Upper lobe of left lung (tissue), 6 donors: ENCODE data around the gene SLC15A1. TPM values are rescaled to one million over a fixed set of nuclear protein-coding genes. Genes with fewer than 3 reads are reported as not detected.

ENCODE experiments used
- ATAC-seq, 2 donors: fragments of 200-7000 bp; cut with Tn5 transposase; one replicate each; pipeline ENCODE4 v1.9.1; 2022; ENCODE audit warnings: mild to moderate bottlenecking in 2 of 2, moderate library complexity in 2 of 2; ENCODE audit not compliant: low FRiP score in 2 of 2
- DNase-seq, 2 donors: peaks; one replicate each; pipeline ENCODE4 v3.0.0-alpha.2; 2019 to 2020
- H3K27ac ChIP-seq, 4 donors: fragments of 200-600 bp; sonication (generic); one replicate each; pipeline ENCODE4 v1.5.1; 2016 to 2019
- H3K27me3 ChIP-seq, 4 donors: fragments of 200-600 bp; sonication (generic); one replicate each; pipeline ENCODE4 v1.5.1; 2017 to 2019
- H3K36me3 ChIP-seq, 4 donors: fragments of 200-600 bp; sonication (generic); one replicate each; pipeline ENCODE4 v1.5.1; 2016 to 2019
- H3K4me1 ChIP-seq, 4 donors: fragments of 200-600 bp; sonication (generic); one replicate each; pipeline ENCODE4 v1.5.1; 2018 to 2019
- H3K4me3 ChIP-seq, 4 donors: fragments of 200-600 bp; sonication (generic); one replicate each; pipeline ENCODE4 v1.5.1; 2017 to 2019; ENCODE audit warnings: mild to moderate bottlenecking in 2 of 4, moderate library complexity in 1 of 4
- H3K9me3 ChIP-seq, 4 donors: fragments of 200-600 bp; sonication (generic); one replicate each; pipeline ENCODE4 v1.5.1; 2018 to 2019
- CTCF ChIP-seq, 6 experiments: fragments of 450-650 bp in 4 of 6; fragments of 200-600 bp in 2 of 6; sonication (generic) in 2 of 6; IDR thresholded peaks; one replicate each; pipeline ENCODE4 v1.5.1; 2016 to 2019; ENCODE audit warnings: antibody characterized with exemption in 6 of 6
- EP300 ChIP-seq, 4 donors: sonication (generic); formaldehyde crosslinking; IDR thresholded peaks; one replicate each; pipeline ENCODE4 v1.5.1; 2017; ENCODE audit warnings: antibody characterized with exemption in 4 of 4, control low read depth in 2 of 4
- POLR2A ChIP-seq, 4 donors: fragments of 450-650 bp; IDR thresholded peaks; one replicate each; pipeline ENCODE4 v1.5.1; 2016 to 2017; ENCODE audit warnings: antibody characterized with exemption in 4 of 4, mild to moderate bottlenecking in 2 of 4
- POLR2AphosphoS5 ChIP-seq, 2 donors: sonication (generic); formaldehyde crosslinking; IDR thresholded peaks; one replicate each; pipeline ENCODE4 v1.5.1; 2017; ENCODE audit warnings: antibody characterized with exemption in 2 of 2
- WGBS, 2 donors: methylation state at CpG; one replicate each; pipeline ENCODE4 v1.1.5; 2017 to 2018; 5-methylcytosine and 5-hydroxymethylcytosine counted together
- total RNA-seq, 6 donors: library from RNA; depleted of rRNA in 4 of 6; stranded (reverse); fragments of >200 nt in 4 of 6; gene quantifications; one replicate each; pipeline versions ENCODE4 v1.1.0 to v1.2.1, GENCODE V29; 2016 to 2021
- donor health status: DM: no; HTN: no; CAD: no; lungs with moderate emphysema.
- donor health status: DM: no; HTN: yes; CAD: no; lungs with severe emphysema.

The SLC15A1 gene
- total RNA-seq, 6 donors from 2014 or later, result 0.07 to 0.23 (median 0.15) TPM; not detected in 3

- no peaks in the 10 kb centered on the region for H3K4me1 ChIP-seq
- peak in 1 of 2 donors; percentile 76 for DNase-seq
- no peaks in the 10 kb centered on the region for H3K27me3 ChIP-seq
- H3K27ac ChIP-seq, result no peak overlapping the region
- no peaks in the 10 kb centered on the region for H3K9me3 ChIP-seq
- ATAC-seq, result peak in 1 of 2 donors; percentile 65
- 95% methylated on average over 10 to 18 of the region's 20 CpGs for WGBS, 2 donors
- no peak overlapping the region for H3K4me3 ChIP-seq
- H3K36me3 ChIP-seq, result no peaks in the 10 kb centered on the region
- no peak for TF ChIP-seq POLR2AphosphoS5 (IDR thresholded peaks at IDR 0.05)
- TF ChIP-seq EP300 (IDR thresholded peaks at IDR 0.05), result no peak
- no peak for TF ChIP-seq POLR2A (IDR thresholded peaks at IDR 0.05)
- TF ChIP-seq CTCF (IDR thresholded peaks at IDR 0.05), result no peak
Measured at GRCh38 chr13:98773921-98774320, 21.4 kb upstream of the SLC15A1 start.

GRCh38 chr13:98772794-98773452 is 20.5 kb upstream of the SLC15A1 start:
- Histone ChIP-seq H3K4me3 (no peak overlapping the region), H3K27ac (no peak overlapping the region), H3K27me3 (no peaks in the 10 kb centered on the region), H3K9me3 (no peaks in the 10 kb centered on the region), H3K36me3 (no peaks in the 10 kb centered on the region), H3K4me1 (no peaks in the 10 kb centered on the region)
- ATAC-seq (no peak), DNase-seq (peak in 1 of 2 donors; percentile 61)
- TF ChIP-seq POLR2AphosphoS5 (IDR thresholded peaks at IDR 0.05), result no peak
- TF ChIP-seq CTCF (IDR thresholded peaks at IDR 0.05), result no peak
- TF ChIP-seq EP300 (IDR thresholded peaks at IDR 0.05), result no peak
- TF ChIP-seq POLR2A (IDR thresholded peaks at IDR 0.05), result no peak
- 89 to 90% methylated on average over 11 to 12 of the region's 12 CpGs for WGBS, 2 donors

GRCh38 chr13:98771838-98772611 is 19.6 kb upstream of the SLC15A1 start:
- TF ChIP-seq CTCF (IDR thresholded peaks at IDR 0.05), result no peak
- no peak for TF ChIP-seq POLR2AphosphoS5 (IDR thresholded peaks at IDR 0.05)
- no peak for TF ChIP-seq POLR2A (IDR thresholded peaks at IDR 0.05)
- Histone ChIP-seq H3K4me1 (no peaks in the 10 kb centered on the region), H3K9me3 (no peaks in the 10 kb centered on the region), H3K27me3 (no peaks in the 10 kb centered on the region), H3K36me3 (no peaks in the 10 kb centered on the region), H3K27ac (no peak overlapping the region), H3K4me3 (no peak overlapping the region)
- ATAC-seq (no peak), DNase-seq (no peak)
- 86 to 90% methylated on average over 16 of the region's 16 CpGs for WGBS, 2 donors

DNA sequence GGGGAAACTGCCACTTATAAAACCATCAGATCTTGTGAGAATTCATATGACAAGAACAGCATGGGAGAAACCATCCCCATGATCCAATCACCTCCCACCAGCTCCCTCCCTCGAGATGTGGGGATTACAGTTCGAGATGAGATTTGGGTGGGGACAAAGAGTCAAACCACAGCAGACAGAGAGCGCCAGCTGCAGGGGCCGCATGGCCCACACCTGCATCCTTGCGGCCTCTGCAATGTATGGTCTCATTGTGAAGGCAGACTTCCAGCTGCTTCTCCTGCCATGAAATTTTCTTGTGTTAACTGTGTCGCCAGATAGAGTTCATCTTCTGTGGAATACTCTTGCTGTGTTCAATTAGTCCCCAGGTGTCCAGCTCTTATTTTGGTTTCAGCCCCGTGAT is 17.3 kb upstream of the SLC15A1 start:
- DNase-seq, result no peak

More for the DNA sequence above, 17.3 kb upstream of the SLC15A1 start:
- no peak for TF ChIP-seq EP300 (IDR thresholded peaks at IDR 0.05)
- TF ChIP-seq CTCF (IDR thresholded peaks at IDR 0.05), result no peak
- TF ChIP-seq POLR2A (IDR thresholded peaks at IDR 0.05), result no peak
- no peak for TF ChIP-seq POLR2AphosphoS5 (IDR thresholded peaks at IDR 0.05)
- WGBS, 2 donors, result 45 to 94% methylated on average over 7 of the region's 7 CpGs
- Histone ChIP-seq H3K27me3 (no peaks in the 10 kb centered on the region), H3K4me1 (no peaks in the 10 kb centered on the region), H3K9me3 (no peaks in the 10 kb centered on the region), H3K27ac (no peak overlapping the region), H3K4me3 (no peak overlapping the region), H3K36me3 (no peaks in the 10 kb centered on the region)
- ATAC-seq, result no peak
